ENCODE results near the gene GPHB5. TPM values are rescaled to one million over a fixed set of nuclear protein-coding genes. Genes with fewer than 3 reads are reported as not detected.

Gene GPHB5
- total RNA-seq, 1 experiment from 2014 or later, result not detected

Other genes with a start within 250 kb of the GPHB5 start
- not detected in 2 replicates for gene RHOJ, start 114.5 kb downstream of the GPHB5 start, total RNA-seq (2014; rRNA removed; shearing (Covaris generic); ENCODE audit: low replicate concordance)
- gene PPP2R5E, start 224.4 kb upstream of the GPHB5 start, total RNA-seq (2014; rRNA removed; shearing (Covaris generic); ENCODE audit: low replicate concordance), result 25.6 and 58.3 TPM in 2 replicates